Stimulated activated CD4-positive, alpha-beta T cell treated with anti-CD3 and anti-CD28 coated beads, Interleukin-2, amount 100 ng/mL, for 24 hours (primary cell): Measurements from ENCODE around the gene CDC42SE1.

Experiments used
- DNase-seq, 2 donors: peaks; one replicate each; pipeline ENCODE4 v3.0.0-alpha.2; 2020

CDC42SE1 gene

GRCh38 chr1:151008244-151009205 is 50.9 kb downstream of the CDC42SE1 start, which contains the start of gene PRUNE1:
Gene PRUNE1, plus strand, starts transcription at chr1:151008449. Its CDS starts 184 bp downstream, at chr1:151008633.
- peak; percentile 98 to 99 for DNase-seq

GRCh38 chr1:151007853-151008243 is 51.6 kb downstream of the CDC42SE1 start:
- no peak for DNase-seq

GRCh38 chr1:151006327-151007052 is 52.9 kb downstream of the CDC42SE1 start, which contains the start of gene MINDY1:
Gene MINDY1, minus strand, starts transcription at chr1:151006902. Its CDS starts 4,285 bp downstream, at chr1:151002617.
- DNase-seq, result peak; percentile 33 to 42

DNA sequence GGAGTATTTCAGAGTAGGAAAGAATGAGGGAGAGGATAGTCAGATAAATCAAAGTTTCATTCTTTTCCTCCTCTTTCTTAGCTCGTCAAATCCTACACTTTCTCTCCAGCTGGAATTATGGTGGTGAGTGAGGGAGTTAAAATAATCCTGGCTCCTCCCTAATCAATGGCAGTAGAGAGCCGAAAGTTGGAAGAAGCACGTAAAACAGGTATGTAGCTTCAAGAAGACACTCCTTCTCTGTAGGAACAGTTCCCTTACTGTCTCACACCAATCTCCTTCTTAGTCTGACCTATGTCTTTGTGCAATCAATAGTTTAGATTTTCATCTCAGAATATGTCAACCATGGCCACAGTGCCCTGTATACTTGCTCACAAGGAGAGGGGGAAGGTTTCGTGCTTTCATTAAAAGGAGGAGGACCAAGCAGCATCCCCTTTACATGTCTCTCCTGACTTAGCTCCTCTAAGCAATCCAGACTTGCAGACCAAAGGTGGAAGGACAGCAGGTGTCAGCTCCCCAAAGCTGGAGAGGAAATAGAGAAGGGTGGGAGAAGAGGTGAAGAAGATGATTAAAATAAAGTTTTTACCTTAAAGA is 53.6 kb downstream of the CDC42SE1 start:
- DNase-seq, result no peak

GRCh38 chr1:151003180-151003579 is 56.2 kb downstream of the CDC42SE1 start:
- DNase-seq, result no peak

DNA sequence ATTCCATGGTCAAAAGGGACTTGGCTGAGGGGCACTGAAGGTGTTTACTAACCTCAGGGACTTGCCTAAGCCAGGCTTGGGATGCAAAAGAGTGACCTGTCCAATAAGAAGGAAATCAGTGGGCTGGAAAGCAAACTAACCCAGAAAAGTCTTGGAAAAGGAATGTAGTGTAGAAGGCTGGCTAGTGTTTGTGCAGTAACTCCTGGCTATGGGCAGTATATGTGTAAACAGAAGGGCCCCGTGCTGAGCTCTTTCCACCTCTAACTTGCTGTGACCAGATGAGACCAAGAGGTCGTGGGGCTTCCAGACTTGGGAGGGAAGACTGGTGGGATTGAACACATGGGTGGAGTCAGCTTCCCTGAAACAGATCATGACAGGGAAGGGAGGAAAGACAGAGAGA is 56.8 kb downstream of the CDC42SE1 start:
- no peak for DNase-seq

DNA sequence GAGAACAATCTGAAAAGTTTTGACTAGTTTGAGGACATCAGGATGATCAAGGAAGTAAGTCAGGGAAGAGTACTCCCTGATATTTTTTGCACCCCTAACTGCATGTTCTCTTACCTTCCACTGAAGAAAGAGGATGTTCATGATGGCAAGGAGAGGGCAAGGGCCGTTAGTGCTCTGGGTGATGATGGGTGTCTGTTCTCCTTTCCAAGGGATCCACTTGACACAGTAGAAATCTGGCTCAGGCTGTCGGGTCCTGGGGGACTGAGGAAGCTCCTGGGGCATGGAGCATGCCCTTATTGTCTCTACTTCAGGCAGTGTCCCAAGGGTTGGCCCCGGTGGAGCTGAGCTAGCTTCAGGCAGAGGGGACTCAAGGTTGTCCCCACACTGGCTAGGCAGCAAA is 57.4 kb downstream of the CDC42SE1 start:
- DNase-seq, result no peak

DNA sequence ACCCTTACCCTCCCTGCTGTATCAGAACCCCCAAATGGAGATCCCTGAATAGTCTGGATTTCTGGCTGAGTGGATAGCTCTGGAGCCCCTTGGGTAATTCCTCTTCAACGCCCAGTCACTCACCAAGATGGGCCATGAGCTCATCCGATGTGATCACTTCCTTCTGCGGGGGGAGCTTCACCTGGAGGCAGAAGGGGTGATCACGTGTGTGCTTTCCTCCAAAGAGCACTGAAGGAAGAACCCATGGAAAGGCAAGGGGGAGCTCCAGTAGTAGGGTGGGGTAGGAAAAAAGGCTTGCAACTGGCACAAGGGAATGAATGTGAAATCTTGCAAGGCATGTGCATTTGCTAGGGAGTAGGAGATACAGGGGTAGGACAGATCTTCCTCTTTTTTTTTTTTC is 57.8 kb downstream of the CDC42SE1 start:
- DNase-seq, result no peak
